Placental epithelial cell (primary cell): ENCODE measurements around the gene PPP1R13L. TPM values are rescaled to one million over a fixed set of nuclear protein-coding genes. Genes with fewer than 3 reads are reported as not detected.

Experiments used
- small RNA-seq: library from RNA; depleted of rRNA; stranded (forward); fragments of <200 nt; gene quantifications from one replicate; pipeline ENCODE3, GENCODE V24; 2012
- total RNA-seq: library from RNA; depleted of rRNA; stranded (reverse); fragments of >200 nt; gene quantifications from 2 replicates; pipeline ENCODE4 v1.2.3, GENCODE V29; 2012

Gene PPP1R13L
- total RNA-seq: 44.8 and 61.1 TPM in 2 replicates

DNA sequence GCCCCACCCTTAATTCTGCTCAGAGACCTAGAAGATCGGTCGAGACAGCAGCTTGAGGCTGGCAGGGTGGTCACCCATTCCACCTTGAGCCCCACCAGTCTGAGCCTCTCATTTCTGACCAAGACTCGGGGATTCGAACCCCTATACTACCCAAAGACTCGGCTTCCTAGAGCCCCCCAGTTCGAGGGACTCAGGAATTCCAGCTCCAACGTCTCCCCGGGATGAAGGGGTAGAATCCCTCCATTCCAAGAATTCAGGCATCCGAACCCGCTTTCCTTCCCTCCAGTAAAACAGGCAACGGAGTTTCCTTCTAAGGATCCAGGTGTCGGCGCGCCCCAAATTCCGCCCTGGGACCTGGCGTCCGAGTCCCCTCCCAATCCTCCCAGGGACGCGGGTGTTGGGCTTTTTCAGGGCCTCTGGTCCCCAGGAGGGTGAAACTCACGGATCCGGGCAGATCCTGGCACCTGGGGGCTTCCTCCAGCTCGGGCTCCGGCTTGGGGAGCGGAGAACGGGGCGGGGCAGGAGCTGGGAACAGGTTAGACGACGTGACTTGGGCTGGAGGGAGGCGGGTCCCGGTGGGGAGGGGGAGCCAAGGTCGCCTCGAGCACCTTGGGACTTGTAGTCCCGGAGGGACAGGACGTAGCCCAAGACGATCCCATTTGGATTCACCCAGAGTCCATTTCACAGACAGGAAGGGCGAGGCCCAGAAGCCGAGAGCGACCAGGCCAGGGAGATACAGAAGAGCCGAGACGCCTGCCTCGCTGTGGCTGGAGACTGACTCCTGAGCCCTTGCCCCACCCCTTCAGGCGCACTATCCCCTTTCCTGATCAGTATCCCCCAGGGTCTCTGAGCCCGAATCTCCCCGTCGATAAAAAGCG, at the start of gene PPP1R13L:
Gene PPP1R13L, minus strand, starts transcription at position 513 of the 878 bp plus-strand sequence. CDS start 6,751 bp downstream, outside the sequence.

DNA sequence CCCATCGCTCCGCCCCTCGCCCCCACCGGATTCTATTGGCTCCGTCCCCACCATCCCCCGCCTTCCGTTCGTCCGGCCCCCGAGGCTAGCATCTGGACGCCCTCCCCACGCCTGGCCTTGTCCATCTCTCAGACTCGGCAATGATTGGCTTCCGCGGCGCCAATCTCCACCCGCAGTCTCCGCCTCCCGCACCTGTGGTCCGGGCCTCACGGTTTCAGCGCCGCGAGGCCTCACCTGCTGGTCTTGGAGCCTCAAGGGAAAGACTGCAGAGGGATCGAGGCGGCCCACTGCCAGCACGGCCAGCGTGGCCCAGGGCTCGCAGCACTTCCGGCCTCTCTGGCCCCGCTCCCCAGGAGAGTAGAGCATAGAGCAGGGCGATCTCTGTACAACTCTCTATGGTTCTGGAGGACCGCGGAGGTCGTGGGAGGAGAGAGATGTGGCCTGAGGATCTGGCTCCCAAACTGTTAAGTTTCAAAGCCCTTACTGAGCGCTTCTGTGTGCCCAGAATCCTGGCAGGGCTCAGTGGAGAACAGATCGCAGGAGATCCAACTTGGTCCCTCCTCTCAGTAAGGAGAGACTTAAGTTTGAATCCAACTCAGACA, 18.8 kb upstream of the PPP1R13L start, which contains the start of gene ERCC1:
Gene ERCC1, minus strand, starts transcription at position 329 of the 602 bp plus-strand sequence. CDS start 543 bp downstream, outside the sequence.

DNA sequence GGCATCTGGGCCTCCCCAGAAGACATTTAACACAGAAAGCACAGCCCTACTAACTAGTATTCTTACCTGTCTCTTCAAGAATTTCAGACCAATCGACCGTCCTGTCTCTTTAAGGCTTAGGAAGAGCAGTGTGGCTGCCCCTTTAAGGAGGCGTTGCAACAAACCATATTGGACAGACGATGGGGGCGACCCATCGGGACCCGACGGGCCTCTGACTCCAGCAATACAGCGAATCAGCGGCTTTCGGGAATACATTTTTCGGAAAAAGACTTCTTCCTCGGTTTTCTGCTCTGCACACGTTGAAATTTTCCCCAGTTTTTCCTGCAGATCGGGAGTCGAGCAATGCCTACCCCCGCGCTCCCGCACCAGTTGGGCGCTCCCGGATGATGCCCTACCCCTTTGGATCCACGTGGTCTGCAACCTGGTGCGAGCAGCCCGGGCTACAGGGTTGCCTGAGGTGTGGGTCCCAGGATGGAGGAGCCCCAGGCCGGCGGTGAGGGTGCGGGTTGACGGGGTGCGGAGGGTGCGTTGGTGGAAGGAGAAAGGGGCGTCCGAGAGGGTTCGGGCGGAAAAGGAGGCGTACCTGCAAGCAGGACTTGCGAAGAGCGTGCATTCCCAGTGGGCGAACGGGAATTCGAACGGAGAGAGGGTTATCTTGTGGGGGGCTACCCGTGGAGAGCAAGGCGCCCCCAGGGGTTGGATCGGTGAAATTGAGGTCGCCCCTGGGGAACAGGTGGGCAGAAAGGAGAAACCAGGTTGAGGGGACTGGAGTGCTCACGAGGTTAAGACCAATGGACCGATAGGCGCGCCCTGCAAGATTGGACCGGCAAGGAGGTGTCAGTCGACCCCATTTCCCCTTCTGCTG, 1.6 kb upstream of the PPP1R13L start, which contains the start of gene POLR1G:
Gene POLR1G, plus strand, starts transcription at position 419 of the 865 bp plus-strand sequence. Its CDS starts 53 bp downstream, at position 472.

GRCh38 chr19:45370410-45371204, 34.3 kb downstream of the PPP1R13L start, which contains the start of gene ERCC2:
Gene ERCC2, minus strand, starts transcription at chr19:45370573. Its CDS starts 33 bp downstream, at chr19:45370540.

DNA sequence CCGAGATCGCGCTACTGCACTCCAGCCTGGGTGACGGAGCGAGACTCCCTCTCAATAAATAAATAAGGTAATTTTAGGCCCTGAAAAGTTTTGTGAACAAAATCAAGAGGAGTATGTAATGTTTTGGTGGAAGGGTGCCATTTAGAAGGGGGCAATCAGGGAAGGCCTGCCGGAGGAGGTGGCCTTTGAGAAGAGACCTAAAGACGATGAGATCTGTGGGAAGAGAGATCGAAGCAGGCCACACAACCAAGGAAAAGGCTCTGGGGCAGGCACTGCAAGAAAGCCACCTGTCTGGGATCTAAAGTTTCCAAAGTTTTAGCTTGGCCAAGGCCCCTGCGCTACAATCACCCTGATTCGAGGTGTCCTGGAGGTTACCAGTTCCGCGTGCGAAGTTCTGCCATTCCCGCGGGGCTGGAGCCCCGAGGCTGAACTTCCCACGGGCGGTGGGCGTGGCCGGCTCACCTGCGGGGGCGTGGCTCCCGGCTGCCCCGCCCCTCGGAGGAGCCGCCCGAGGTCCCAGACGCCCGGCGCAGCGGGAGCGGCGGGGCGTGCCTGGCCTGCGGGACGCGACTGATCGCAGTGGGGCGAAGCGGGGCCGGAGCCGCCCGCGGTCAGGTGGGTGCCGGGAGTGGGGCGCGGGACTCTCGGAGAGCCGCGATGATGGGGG, 64.5 kb downstream of the PPP1R13L start, which contains the start of gene KLC3:
Gene KLC3, plus strand, starts transcription at position 519 of the 667 bp plus-strand sequence. CDS start 4,792 bp downstream, outside the sequence.

Small RNAs within 50 kb of the gene (small RNA-seq; reads per million reads assigned to genes)
- not detected for gene MIR6088

Other genes starting within 250 kb of the PPP1R13L start
- gene NKPD1, start 244.1 kb downstream of the PPP1R13L start, total RNA-seq: 2.9 and 5.9 TPM in 2 replicates
- gene TRAPPC6A, start 226.8 kb downstream of the PPP1R13L start, total RNA-seq: 9.9 and 27.5 TPM in 2 replicates
- gene BLOC1S3, start 226.3 kb downstream of the PPP1R13L start, total RNA-seq: 5.9 and 6.8 TPM in 2 replicates
- 0.11 TPM in 1 of 2 replicates, not detected in the other for gene EXOC3L2, start 159.7 kb downstream of the PPP1R13L start, total RNA-seq
- 8.9 and 18.1 TPM in 2 replicates for gene MARK4, start 153.8 kb downstream of the PPP1R13L start, total RNA-seq
- not detected in 2 replicates for gene CKM, start 82.2 kb downstream of the PPP1R13L start, total RNA-seq
- 33.4 and 39.1 TPM in 2 replicates for gene KLC3, start 64.3 kb downstream of the PPP1R13L start, total RNA-seq
- 14.5 and 17.9 TPM in 2 replicates for gene ERCC2, start 34.5 kb downstream of the PPP1R13L start, total RNA-seq
- gene POLR1G, start 1.6 kb upstream of the PPP1R13L start, total RNA-seq: 2.4 and 2.8 TPM in 2 replicates
- 69.3 and 73.0 TPM in 2 replicates for gene ERCC1, start 18.8 kb upstream of the PPP1R13L start, total RNA-seq
- 32.8 and 86.4 TPM in 2 replicates for gene FOSB, start 62.9 kb upstream of the PPP1R13L start, total RNA-seq
- gene RTN2, start 92.0 kb upstream of the PPP1R13L start, total RNA-seq: 10.6 and 17.7 TPM in 2 replicates
- 1.1 and 2.0 TPM in 2 replicates for gene PPM1N, start 93.4 kb upstream of the PPP1R13L start, total RNA-seq
- 78.9 and 123 TPM in 2 replicates for gene VASP, start 102.4 kb upstream of the PPP1R13L start, total RNA-seq
- 11.8 and 23.4 TPM in 2 replicates for gene OPA3, start 179.7 kb upstream of the PPP1R13L start, total RNA-seq
- gene GPR4, start 197.1 kb upstream of the PPP1R13L start, total RNA-seq: not detected in 2 replicates
- 36.1 and 41.2 TPM in 2 replicates for gene EML2, start 234.3 kb upstream of the PPP1R13L start, total RNA-seq